HepG2 (cell line): Measurements from ENCODE around the gene APOC3. TPM values are rescaled to one million over a fixed set of nuclear protein-coding genes. Genes with fewer than 3 reads are reported as not detected.

ENCODE experiments used
- HNF4A ChIP-seq: sonication (generic); formaldehyde crosslinking; IDR thresholded peaks from 2 replicates; pipeline ENCODE4 v1.4.0; 2020; ENCODE audit warnings: missing genetic modification reagents
- HNRNPUL1 ChIP-seq: fragments of 200-400 bp; formaldehyde crosslinking; IDR thresholded peaks from 2 replicates; pipeline ENCODE4 v1.6.1; 2017; ENCODE audit warnings: low read depth, mild to moderate bottlenecking, low read length, moderate library complexity
- NFKB2 ChIP-seq: sonication (generic); formaldehyde crosslinking; IDR thresholded peaks from 2 replicates; pipeline ENCODE4 v1.4.0; 2020; ENCODE audit warnings: missing genetic modification reagents, borderline replicate concordance
- REPIN1 ChIP-seq: sonication (generic); formaldehyde crosslinking; IDR thresholded peaks from 2 replicates; pipeline ENCODE4 v1.8.0; 2022; ENCODE audit warnings: missing genetic modification reagents, low read depth, mild to moderate bottlenecking, borderline replicate concordance
- SAP130 ChIP-seq: IDR thresholded peaks from 2 replicates; pipeline ENCODE4 v1.6.1; 2016; ENCODE audit warnings: low read depth
- SP5 ChIP-seq: IDR thresholded peaks from 2 replicates; pipeline ENCODE4 v1.6.1; 2016; ENCODE audit warnings: low read depth, borderline replicate concordance
- U2AF2 ChIP-seq: fragments of 200-400 bp; formaldehyde crosslinking; IDR thresholded peaks from 2 replicates; pipeline ENCODE4 v1.6.1; 2017; ENCODE audit warnings: low read depth, mild to moderate bottlenecking, low read length
- ZNF253 ChIP-seq: sonication (generic); formaldehyde crosslinking; IDR thresholded peaks from 2 replicates; pipeline ENCODE4 v1.8.0; 2022; ENCODE audit warnings: mild to moderate bottlenecking, missing genetic modification reagents, borderline replicate concordance
- ZNF281 ChIP-seq: sonication (generic); formaldehyde crosslinking; IDR thresholded peaks from 2 replicates; pipeline ENCODE4 v1.4.0; 2020; ENCODE audit warnings: missing genetic modification reagents, borderline replicate concordance
- ZNF619 ChIP-seq: sonication (generic); formaldehyde crosslinking; IDR thresholded peaks from 2 replicates; pipeline ENCODE4 v1.4.0; 2020; ENCODE audit warnings: mild to moderate bottlenecking, missing genetic modification reagents
- polyA plus RNA-seq, 8 experiments: library from polyadenylated mRNA; depleted of rRNA in 3 of 8; stranded (reverse) in 7 of 8; unstranded in 1 of 8; fragments of >200 nt; fragmentation: Illumina TruSeq in 4 of 8; extraction: Trizol in 4 of 8; gene quantifications; 2 replicates each; pipeline versions ENCODE4 v1.2.1 to v1.2.3, GENCODE V29; 2011 to 2016; ENCODE audit warnings: low read depth in 4 of 8, missing spikeins in 1 of 8, mixed read lengths in 1 of 8; ENCODE audit not compliant: insufficient read depth in 1 of 8
- total RNA-seq, 5 experiments: library from RNA; depleted of rRNA; stranded (reverse); fragments of >200 nt; fragmentation: Illumina TruSeq; extraction: Trizol; gene quantifications; 2 replicates each; pipeline ENCODE4 v1.2.3, GENCODE V29; 2016; ENCODE audit warnings: low read depth in 1 of 5
- TF ChIP-seq, protein P1 (sequence below): sonication (generic); formaldehyde crosslinking; IDR thresholded peaks from 2 replicates; pipeline ENCODE4 v1.4.0; 2020; ENCODE audit warnings: missing genetic modification reagents, borderline replicate concordance
- TF ChIP-seq, protein P2 (sequence below): sonication (generic); formaldehyde crosslinking; IDR thresholded peaks from 2 replicates; pipeline ENCODE4 v1.4.0; 2020; ENCODE audit warnings: missing genetic modification reagents, low read depth, mild to moderate bottlenecking, borderline replicate concordance
- TF ChIP-seq, protein P3 (sequence below): sonication (generic); formaldehyde crosslinking; IDR thresholded peaks from 2 replicates; pipeline ENCODE4 v1.4.0; 2020; ENCODE audit warnings: mild to moderate bottlenecking, missing genetic modification reagents
- TF ChIP-seq, protein P4 (sequence below): sonication (generic); formaldehyde crosslinking; IDR thresholded peaks from 2 replicates; pipeline ENCODE4 v1.4.0; 2020; ENCODE audit warnings: missing genetic modification reagents; ENCODE audit errors: not compliant biosample characterization

APOC3 gene
- total and polyA plus RNA-seq, 2 of the 13 experiments (the other 11 are each of a cell fraction or from before 2014, with no cell fraction given): 314 to 687 TPM

DNA sequence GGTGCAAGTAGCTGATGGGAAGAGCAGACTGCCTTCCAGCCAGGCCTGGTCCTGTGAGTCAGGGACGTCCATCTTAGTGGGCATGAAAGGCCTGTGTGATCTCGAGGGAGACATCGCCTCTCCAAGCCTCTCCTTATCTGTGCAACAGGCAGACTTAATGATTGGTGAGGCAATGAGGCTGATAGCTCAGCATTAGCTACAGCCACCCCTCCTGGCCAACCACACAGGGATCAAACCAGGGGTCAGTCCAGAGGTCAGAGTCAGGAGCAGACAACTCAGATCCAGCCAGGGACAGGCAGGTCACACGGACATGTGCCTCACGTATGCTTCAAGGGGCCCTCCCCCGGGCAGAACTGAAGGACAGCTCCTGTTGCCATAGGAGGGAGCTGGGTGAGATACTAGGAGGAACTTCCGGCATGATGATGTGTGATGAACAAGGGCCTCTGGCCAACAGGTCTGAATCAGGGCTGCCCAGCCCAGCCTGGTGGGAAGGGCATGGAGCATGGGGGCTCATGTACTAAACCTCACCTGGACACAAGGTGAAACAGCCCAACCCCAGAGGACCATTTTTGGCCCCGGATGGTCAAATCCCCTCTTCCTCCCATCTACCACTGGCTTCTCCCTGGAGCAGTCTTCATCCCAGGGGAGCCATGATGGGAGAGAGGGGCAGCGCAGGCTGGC lies 2.8 kb upstream of the APOC3 start (continued):
- TF ChIP-seq, protein P1, sequence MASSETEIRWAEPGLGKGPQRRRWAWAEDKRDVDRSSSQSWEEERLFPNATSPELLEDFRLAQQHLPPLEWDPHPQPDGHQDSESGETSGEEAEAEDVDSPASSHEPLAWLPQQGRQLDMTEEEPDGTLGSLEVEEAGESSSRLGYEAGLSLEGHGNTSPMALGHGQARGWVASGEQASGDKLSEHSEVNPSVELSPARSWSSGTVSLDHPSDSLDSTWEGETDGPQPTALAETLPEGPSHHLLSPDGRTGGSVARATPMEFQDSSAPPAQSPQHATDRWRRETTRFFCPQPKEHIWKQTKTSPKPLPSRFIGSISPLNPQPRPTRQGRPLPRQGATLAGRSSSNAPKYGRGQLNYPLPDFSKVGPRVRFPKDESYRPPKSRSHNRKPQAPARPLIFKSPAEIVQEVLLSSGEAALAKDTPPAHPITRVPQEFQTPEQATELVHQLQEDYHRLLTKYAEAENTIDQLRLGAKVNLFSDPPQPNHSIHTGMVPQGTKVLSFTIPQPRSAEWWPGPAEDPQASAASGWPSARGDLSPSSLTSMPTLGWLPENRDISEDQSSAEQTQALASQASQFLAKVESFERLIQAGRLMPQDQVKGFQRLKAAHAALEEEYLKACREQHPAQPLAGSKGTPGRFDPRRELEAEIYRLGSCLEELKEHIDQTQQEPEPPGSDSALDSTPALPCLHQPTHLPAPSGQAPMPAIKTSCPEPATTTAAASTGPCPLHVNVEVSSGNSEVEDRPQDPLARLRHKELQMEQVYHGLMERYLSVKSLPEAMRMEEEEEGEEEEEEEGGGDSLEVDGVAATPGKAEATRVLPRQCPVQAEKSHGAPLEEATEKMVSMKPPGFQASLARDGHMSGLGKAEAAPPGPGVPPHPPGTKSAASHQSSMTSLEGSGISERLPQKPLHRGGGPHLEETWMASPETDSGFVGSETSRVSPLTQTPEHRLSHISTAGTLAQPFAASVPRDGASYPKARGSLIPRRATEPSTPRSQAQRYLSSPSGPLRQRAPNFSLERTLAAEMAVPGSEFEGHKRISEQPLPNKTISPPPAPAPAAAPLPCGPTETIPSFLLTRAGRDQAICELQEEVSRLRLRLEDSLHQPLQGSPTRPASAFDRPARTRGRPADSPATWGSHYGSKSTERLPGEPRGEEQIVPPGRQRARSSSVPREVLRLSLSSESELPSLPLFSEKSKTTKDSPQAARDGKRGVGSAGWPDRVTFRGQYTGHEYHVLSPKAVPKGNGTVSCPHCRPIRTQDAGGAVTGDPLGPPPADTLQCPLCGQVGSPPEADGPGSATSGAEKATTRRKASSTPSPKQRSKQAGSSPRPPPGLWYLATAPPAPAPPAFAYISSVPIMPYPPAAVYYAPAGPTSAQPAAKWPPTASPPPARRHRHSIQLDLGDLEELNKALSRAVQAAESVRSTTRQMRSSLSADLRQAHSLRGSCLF (CRISPR knock-in tag): peak; percentile 49; the same call in 1 of the 2 replicates
- TF ChIP-seq U2AF2 (no peak), SAP130 (CRISPR knock-in tag) (peak; percentile 89), ZNF253 (CRISPR knock-in tag) (peak; percentile 43; the same call in 1 of the 2 replicates), ZNF281 (CRISPR knock-in tag) (peak; percentile 57; the same call in 1 of the 2 replicates), NFKB2 (CRISPR knock-in tag) (peak; percentile 61), SP5 (CRISPR knock-in tag) (peak; percentile 88), HNF4A (CRISPR knock-in tag) (peak; percentile 98), HNRNPUL1 (no peak), REPIN1 (CRISPR knock-in tag) (peak; percentile 55; the same call in 1 of the 2 replicates), ZNF619 (CRISPR knock-in tag) (peak; percentile 16; the same call in 1 of the 2 replicates)
- TF ChIP-seq, protein P2, sequence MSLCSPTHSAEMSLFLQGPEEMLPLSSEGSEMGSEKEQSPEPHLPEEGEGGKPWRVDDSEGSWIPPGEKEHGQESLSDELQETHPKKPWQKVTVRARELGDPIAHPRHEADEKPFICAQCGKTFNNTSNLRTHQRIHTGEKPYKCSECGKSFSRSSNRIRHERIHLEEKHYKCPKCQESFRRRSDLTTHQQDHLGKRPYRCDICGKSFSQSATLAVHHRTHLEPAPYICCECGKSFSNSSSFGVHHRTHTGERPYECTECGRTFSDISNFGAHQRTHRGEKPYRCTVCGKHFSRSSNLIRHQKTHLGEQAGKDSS: no peak; the same call in 1 of the 2 replicates
- TF ChIP-seq, protein P3, sequence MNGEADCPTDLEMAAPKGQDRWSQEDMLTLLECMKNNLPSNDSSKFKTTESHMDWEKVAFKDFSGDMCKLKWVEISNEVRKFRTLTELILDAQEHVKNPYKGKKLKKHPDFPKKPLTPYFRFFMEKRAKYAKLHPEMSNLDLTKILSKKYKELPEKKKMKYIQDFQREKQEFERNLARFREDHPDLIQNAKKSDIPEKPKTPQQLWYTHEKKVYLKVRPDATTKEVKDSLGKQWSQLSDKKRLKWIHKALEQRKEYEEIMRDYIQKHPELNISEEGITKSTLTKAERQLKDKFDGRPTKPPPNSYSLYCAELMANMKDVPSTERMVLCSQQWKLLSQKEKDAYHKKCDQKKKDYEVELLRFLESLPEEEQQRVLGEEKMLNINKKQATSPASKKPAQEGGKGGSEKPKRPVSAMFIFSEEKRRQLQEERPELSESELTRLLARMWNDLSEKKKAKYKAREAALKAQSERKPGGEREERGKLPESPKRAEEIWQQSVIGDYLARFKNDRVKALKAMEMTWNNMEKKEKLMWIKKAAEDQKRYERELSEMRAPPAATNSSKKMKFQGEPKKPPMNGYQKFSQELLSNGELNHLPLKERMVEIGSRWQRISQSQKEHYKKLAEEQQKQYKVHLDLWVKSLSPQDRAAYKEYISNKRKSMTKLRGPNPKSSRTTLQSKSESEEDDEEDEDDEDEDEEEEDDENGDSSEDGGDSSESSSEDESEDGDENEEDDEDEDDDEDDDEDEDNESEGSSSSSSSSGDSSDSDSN: peak; percentile 72
- TF ChIP-seq, protein P4, sequence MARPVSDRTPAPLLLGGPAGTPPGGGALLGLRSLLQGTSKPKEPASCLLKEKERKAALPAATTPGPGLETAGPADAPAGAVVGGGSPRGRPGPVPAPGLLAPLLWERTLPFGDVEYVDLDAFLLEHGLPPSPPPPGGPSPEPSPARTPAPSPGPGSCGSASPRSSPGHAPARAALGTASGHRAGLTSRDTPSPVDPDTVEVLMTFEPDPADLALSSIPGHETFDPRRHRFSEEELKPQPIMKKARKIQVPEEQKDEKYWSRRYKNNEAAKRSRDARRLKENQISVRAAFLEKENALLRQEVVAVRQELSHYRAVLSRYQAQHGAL (CRISPR knock-in tag): no peak
